IMR-90 (cell line): ENCODE measurements around the gene RBBP7. TPM values are rescaled to one million over a fixed set of nuclear protein-coding genes. Genes with fewer than 3 reads are reported as not detected.

ENCODE experiments used
- ATAC-seq: fragments of 200-7000 bp; cut with Tn5 transposase; 2 replicates; pipeline ENCODE4 v1.9.1; 2020; ENCODE audit warnings: low read depth, mild to moderate bottlenecking, moderate library complexity
- BruUV-seq: library from RNA; stranded (reverse); fragments of 400-500 nt; replicated peaks from 2 replicates; lab custom pipeline; 2021; lab: Mats Ljungman, UMichigan
- CTCF ChIA-PET: fragments of 300-600 bp; formaldehyde crosslinking; extraction: SDS; loops from one replicate; lab custom pipeline; 2021; ENCODE audit warnings: antibody characterized with exemption; lab: Yijun Ruan, JAX
- POLR2A ChIA-PET: fragments of 300-600 bp; sonication (Branson Sonifier 250); formaldehyde crosslinking; loops from one replicate; lab custom pipeline; 2022; ENCODE audit warnings: antibody characterized with exemption; ENCODE audit not compliant: unreplicated experiment; lab: Charles Lee
- DNase-seq: peaks from one replicate; pipeline ENCODE4 v3.0.0; 2013
- H2AFZ ChIP-seq: replicated peaks from 2 replicates; pipeline ENCODE3; 2013; ENCODE audit warnings: low read length, mild to moderate bottlenecking; ENCODE audit not compliant: poor library complexity
- H2AK5ac ChIP-seq: 2 replicates; pipeline ENCODE4 v1.6.1; 2013; ENCODE audit warnings: low read depth, low read length, inconsistent platforms
- H2AK9ac ChIP-seq: replicated peaks from 2 replicates; pipeline ENCODE3; 2013; ENCODE audit warnings: mild to moderate bottlenecking, low read depth, low read length, moderate library complexity; ENCODE audit not compliant: poor library complexity
- H2BK120ac ChIP-seq: 2 replicates; pipeline ENCODE4 v1.6.1; 2013; ENCODE audit warnings: low read depth, low read length, inconsistent platforms
- H2BK15ac ChIP-seq: 3 replicates; pipeline ENCODE4 v1.6.1; 2013; ENCODE audit warnings: low read depth, low read length, inconsistent platforms
- H2BK20ac ChIP-seq: 2 replicates; pipeline ENCODE4 v1.6.1; 2013; ENCODE audit warnings: low read depth, mild to moderate bottlenecking, inconsistent platforms, low read length, moderate library complexity
- H2BK5ac ChIP-seq: 2 replicates; pipeline ENCODE4 v1.6.1; 2013; ENCODE audit warnings: mild to moderate bottlenecking, low read depth, low read length, inconsistent platforms; ENCODE audit not compliant: poor library complexity, severe bottlenecking
- H3K14ac ChIP-seq: replicated peaks from 2 replicates; pipeline ENCODE4 v1.6.1; 2013; ENCODE audit warnings: low read depth, low read length, inconsistent platforms
- H3K18ac ChIP-seq: 2 replicates; pipeline ENCODE4 v1.6.1; 2013; ENCODE audit warnings: low read depth, low read length, control low read depth
- H3K23ac ChIP-seq: 2 replicates; pipeline ENCODE4 v1.6.1; 2013; ENCODE audit warnings: low read depth, low read length, inconsistent platforms
- H3K27ac ChIP-seq: 2 replicates; pipeline ENCODE4 v1.5.1; 2013; ENCODE audit warnings: mild to moderate bottlenecking, control low read depth, low read length; ENCODE audit not compliant: insufficient read depth
- H3K27me3 ChIP-seq: 2 replicates; pipeline ENCODE4 v1.6.1; 2013; ENCODE audit warnings: low read length; ENCODE audit not compliant: control insufficient read depth, insufficient read depth
- H3K36me3 ChIP-seq: 2 replicates; pipeline ENCODE4 v1.6.1; 2013; ENCODE audit warnings: low read length, mixed read lengths; ENCODE audit not compliant: control insufficient read depth, insufficient read depth
- H3K4ac ChIP-seq: 2 replicates; pipeline ENCODE4 v1.6.1; 2013; ENCODE audit warnings: low read depth, low read length, inconsistent platforms
- H3K4me1 ChIP-seq: 2 replicates; pipeline ENCODE4 v1.6.1; 2013; ENCODE audit warnings: low read length, mixed read lengths; ENCODE audit not compliant: control insufficient read depth, insufficient read depth
- H3K4me2 ChIP-seq: 2 replicates; pipeline ENCODE4 v1.6.1; 2013; ENCODE audit warnings: low read depth, mild to moderate bottlenecking, control low read depth, low read length, moderate library complexity
- H3K4me3 ChIP-seq: 2 replicates; pipeline ENCODE4 v1.5.1; 2013; ENCODE audit warnings: low read depth, mild to moderate bottlenecking, control low read depth, low read length, moderate library complexity; ENCODE audit not compliant: insufficient read depth
- H3K56ac ChIP-seq: 2 replicates; pipeline ENCODE4 v1.6.1; 2013; ENCODE audit warnings: low read length, inconsistent platforms; ENCODE audit not compliant: insufficient read depth; ENCODE audit errors: extremely low read depth
- H3K79me1 ChIP-seq, 2 experiments: 2 replicates each; pipeline ENCODE4 v1.6.1; 2013; ENCODE audit warnings: low read length in 2 of 2, inconsistent platforms in 1 of 2, low read depth in 1 of 2
- H3K9ac ChIP-seq: 2 replicates; pipeline ENCODE4 v1.6.1; 2013; ENCODE audit warnings: low read depth, low read length, control low read depth
- H3K9me1 ChIP-seq: 2 replicates; pipeline ENCODE4 v1.6.1; 2013; ENCODE audit warnings: low read length, inconsistent platforms; ENCODE audit not compliant: insufficient read depth
- H3K9me3 ChIP-seq: 2 replicates; pipeline ENCODE4 v1.6.1; 2013; ENCODE audit warnings: low read length; ENCODE audit not compliant: control insufficient read depth, insufficient read depth
- H4K20me1 ChIP-seq: 2 replicates; pipeline ENCODE4 v1.6.1; 2013; ENCODE audit warnings: low read length, inconsistent platforms; ENCODE audit not compliant: insufficient read depth
- H4K5ac ChIP-seq: 2 replicates; pipeline ENCODE4 v1.6.1; 2013; ENCODE audit warnings: mild to moderate bottlenecking, low read depth, low read length, control low read depth
- H4K8ac ChIP-seq, 2 experiments: 2 replicates each; pipeline ENCODE4 v1.6.1; 2013; ENCODE audit warnings: low read depth in 2 of 2, low read length in 2 of 2, control low read depth in 1 of 2, inconsistent platforms in 1 of 2
- H4K91ac ChIP-seq: 2 replicates; pipeline ENCODE4 v1.6.1; 2013; ENCODE audit warnings: low read depth, low read length, inconsistent platforms; ENCODE audit not compliant: insufficient read depth
- CEBPB ChIP-seq: IDR thresholded peaks from 2 replicates; pipeline ENCODE4 v1.6.1; 2012; ENCODE audit warnings: low read depth, low read length, improper control_type of control experiment
- NFE2L2 ChIP-seq: fragments of 150-350 bp; IDR thresholded peaks from 2 replicates; pipeline ENCODE4 v1.6.1; 2016; ENCODE audit warnings: low read depth, mild to moderate bottlenecking, low read length
- WGBS, 2 experiments: methylation state at CpG; one replicate each; pipeline versions ENCODE4 v1.1.5 to v1.1.7; 2013; ENCODE audit warnings: missing lambda C conversion rate in 2 of 2; ENCODE audit not compliant: insufficient read length in 1 of 2; ENCODE audit errors: extremely low coverage in 2 of 2; 5-methylcytosine and 5-hydroxymethylcytosine counted together
- dilution Hi-C: fragments of 300-500 bp; cut with HindIII; formaldehyde crosslinking; loops from one replicate; pipeline ENCODE4 v1.14.3; 2018; ENCODE audit warnings: low sequenced_read_pairs; ENCODE audit not compliant: unreplicated experiment
- in situ Hi-C: fragments of 300-500 bp; cut with MboI; formaldehyde crosslinking; loops from 3 replicates; pipeline ENCODE4 v1.14.3; 2019; ENCODE audit warnings: low sequenced_read_pairs, inconsistent platforms, mixed read lengths
- intact Hi-C: fragments of 100-400 bp; cut with micrococcal nuclease; formaldehyde crosslinking; loops from 2 replicates; pipeline ENCODE4 v1.10.0; 2022
- polyA plus RNA-seq, 3 experiments: library from polyadenylated mRNA; depleted of rRNA; stranded (reverse); fragments of >200 nt; gene quantifications; 2 replicates each; pipeline ENCODE4 v1.2.3, GENCODE V29; 2012; ENCODE audit warnings: low replicate concordance in 1 of 3
- total RNA-seq: library from RNA; depleted of rRNA; stranded (reverse); fragments of >200 nt; gene quantifications from 2 replicates; pipeline ENCODE4 v1.2.3, GENCODE V29; 2012

Gene RBBP7
- total and polyA plus RNA-seq, 2 of the 4 experiments (the other 2 are of a cell fraction) = 147 to 149 TPM

DNA sequence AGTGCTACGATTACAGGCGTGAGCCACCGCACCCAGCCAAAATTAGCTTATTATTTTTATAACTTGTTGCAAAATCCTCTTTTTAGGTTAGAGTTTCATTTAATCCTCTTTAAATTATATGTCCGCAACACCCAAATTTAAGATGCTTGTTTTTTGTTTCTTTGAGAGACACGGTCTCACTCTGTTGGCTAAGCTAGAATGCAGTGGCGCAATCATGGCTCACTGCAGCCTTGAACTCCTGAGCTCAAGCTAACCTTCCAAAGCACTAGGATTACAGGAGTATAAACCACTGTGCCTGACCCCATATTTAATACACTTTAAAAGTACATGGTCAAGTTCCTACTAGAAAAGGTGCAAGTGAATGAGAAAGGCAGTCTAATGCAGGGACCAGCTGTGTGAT is 2.2 kb downstream of the RBBP7 start:
- dilution Hi-C loops = no loop called here
- Histone ChIP-seq H2BK5ac (no peak overlapping the region), H2AK5ac (no peak overlapping the region), H4K5ac (no peak overlapping the region), H3K9ac (no peak overlapping the region), H3K23ac (peak overlapping the region; percentile 56; the same call in 1 of the 2 replicates), H3K4me2 (peak overlapping the region; percentile 52; the same call in 1 of the 2 replicates), H3K4ac (no peak overlapping the region), H3K14ac (no peak overlapping the region), H3K27me3 (peaks cover 6% of the 10 kb centered on the region; the same call in 1 of the 2 replicates), H2AFZ (no peak overlapping the region), H3K9me1 (no peaks in the 10 kb centered on the region; the same call in 1 of the 2 replicates), H2BK20ac (no peak overlapping the region), H3K56ac (no peak overlapping the region), H3K9me3 (no peaks in the 10 kb centered on the region), H3K36me3 (peaks cover 1% of the 10 kb centered on the region; the same call in 1 of the 2 replicates), H3K79me1 (peaks cover 3 to 22% of the 10 kb centered on the region in 2 experiments; a peak in 2 of 4 replicates), H4K8ac (no peak overlapping the region), H4K20me1 (peaks cover 52% of the 10 kb centered on the region), H4K91ac (no peak overlapping the region), H2BK15ac (no peak overlapping the region), H3K18ac (no peak overlapping the region), H3K4me1 (peaks cover 8% of the 10 kb centered on the region), H2BK120ac (no peak overlapping the region), H2AK9ac (no peak overlapping the region), H3K27ac (no peak overlapping the region), H3K4me3 (no peak overlapping the region)
- DNase-seq (no peak), ATAC-seq (no peak)
- WGBS, 2 experiments = 90% methylated on average over 2 of the region's 6 CpGs; no CpG with 5 or more reads in 1 of the 2 experiments
- BruUV-seq = no TSS peak
- ChIA-PET CTCF (interaction anchor here (1.9 kb wide), 1 partner anchor 15 kb away, joined by 7 read pairs; no protein-coding TSS in a partner anchor), POLR2A (no interaction called here)
- in situ Hi-C loops = no loop called here
- intact Hi-C loops = loop anchor here (5.0 kb wide), 1 partner anchor 41 kb away; no protein-coding TSS in a partner anchor
- TF ChIP-seq CEBPB = peak; percentile 74
- TF ChIP-seq NFE2L2 = no peak
